ENCODE measurements around the gene LHFPL6.
A peak's percentile ranks its signal among the peaks of the same experiment; 100 is the strongest.

LHFPL6 gene

GRCh38 chr13:39375601-39376000 is 227.4 kb downstream of the LHFPL6 start:
- Histone ChIP-seq H3K4me2 (ENCODE audit: low read length) (no peak overlapping the region), H2AK5ac (ENCODE audit: low read length) (no peak overlapping the region), H3K4me3 (ENCODE audit: low read length) (no peak overlapping the region), H3K4ac (ENCODE audit: low read depth, low read length) (no peak overlapping the region), H3K27ac (ENCODE audit: low read depth, low read length) (no peak overlapping the region), H3K4me1 (ENCODE audit: control insufficient read depth, low read depth, low read length) (peaks cover 4% of the 10 kb centered on the region), H3K9ac (ENCODE audit: low read length) (no peak overlapping the region), H3K23ac (ENCODE audit: low read length) (no peak overlapping the region), H3K27me3 (ENCODE audit: insufficient read depth, low read length, poor library complexity) (no peaks in the 10 kb centered on the region), H3K36me3 (ENCODE audit: control insufficient read depth, insufficient read depth, low read length) (no peaks in the 10 kb centered on the region), H3K18ac (ENCODE audit: low read length) (no peak overlapping the region), H3K79me2 (ENCODE audit: control insufficient read depth, insufficient read depth, low read length) (no peaks in the 10 kb centered on the region), H2BK15ac (replicated peaks; ENCODE audit: low read depth) (no peak overlapping the region), H2BK5ac (ENCODE audit: low read length) (no peak overlapping the region), H2BK120ac (ENCODE audit: low read depth, low read length) (no peak overlapping the region), H3K56ac (ENCODE audit: low read length) (no peak overlapping the region), H4K8ac (ENCODE audit: low read depth, low read length) (no peak overlapping the region), H3K79me1 (ENCODE audit: low read length) (no peaks in the 10 kb centered on the region), H4K5ac (ENCODE audit: low read length) (no peak overlapping the region)
- peak; percentile 43 for DNase-seq
- WGBS (ENCODE audit: extremely low coverage, insufficient coverage, low lambda C conversion rate): no CpG with 5 or more reads among the region's 3 CpGs

- Histone ChIP-seq H3K27ac (ENCODE audit: low read depth, low read length) (no peak overlapping the region), H3K36me3 (ENCODE audit: control insufficient read depth, insufficient read depth, low read length) (no peaks in the 10 kb centered on the region), H3K4me2 (ENCODE audit: low read length) (no peak overlapping the region), H3K4ac (ENCODE audit: low read depth, low read length) (no peak overlapping the region), H3K27me3 (ENCODE audit: insufficient read depth, low read length, poor library complexity) (no peaks in the 10 kb centered on the region), H2AK5ac (ENCODE audit: low read length) (no peak overlapping the region), H3K23ac (ENCODE audit: low read length) (no peak overlapping the region), H3K79me2 (ENCODE audit: control insufficient read depth, insufficient read depth, low read length) (no peaks in the 10 kb centered on the region), H3K56ac (ENCODE audit: low read length) (no peak overlapping the region), H3K9ac (ENCODE audit: low read length) (no peak overlapping the region), H3K4me1 (ENCODE audit: control insufficient read depth, low read depth, low read length) (peaks cover 4% of the 10 kb centered on the region), H2BK120ac (ENCODE audit: low read depth, low read length) (no peak overlapping the region), H2BK15ac (replicated peaks; ENCODE audit: low read depth) (no peak overlapping the region), H3K4me3 (ENCODE audit: low read length) (no peak overlapping the region), H3K79me1 (ENCODE audit: low read length) (no peaks in the 10 kb centered on the region), H2BK5ac (ENCODE audit: low read length) (no peak overlapping the region), H3K18ac (ENCODE audit: low read length) (no peak overlapping the region), H4K5ac (ENCODE audit: low read length) (no peak overlapping the region), H4K8ac (ENCODE audit: low read depth, low read length) (no peak overlapping the region)
- DNase-seq: no peak
- WGBS (ENCODE audit: extremely low coverage, insufficient coverage, low lambda C conversion rate): no CpG with 5 or more reads among the region's 3 CpGs
Observed at GRCh38 chr13:39374741-39375189, 228.2 kb downstream of the LHFPL6 start.

GRCh38 chr13:39373145-39373544 is 229.8 kb downstream of the LHFPL6 start:
- Histone ChIP-seq H3K27me3 (ENCODE audit: insufficient read depth, low read length, poor library complexity) (no peaks in the 10 kb centered on the region), H2BK15ac (replicated peaks; ENCODE audit: low read depth) (no peak overlapping the region), H3K4me1 (ENCODE audit: control insufficient read depth, low read depth, low read length) (peaks cover 2% of the 10 kb centered on the region), H3K4me3 (ENCODE audit: low read length) (no peak overlapping the region), H3K27ac (ENCODE audit: low read depth, low read length) (no peak overlapping the region), H3K4me2 (ENCODE audit: low read length) (no peak overlapping the region), H3K18ac (ENCODE audit: low read length) (no peak overlapping the region), H3K79me1 (ENCODE audit: low read length) (no peaks in the 10 kb centered on the region), H3K23ac (ENCODE audit: low read length) (no peak overlapping the region), H4K5ac (ENCODE audit: low read length) (no peak overlapping the region), H3K56ac (ENCODE audit: low read length) (no peak overlapping the region), H3K9ac (ENCODE audit: low read length) (no peak overlapping the region), H3K4ac (ENCODE audit: low read depth, low read length) (no peak overlapping the region), H4K8ac (ENCODE audit: low read depth, low read length) (no peak overlapping the region), H3K79me2 (ENCODE audit: control insufficient read depth, insufficient read depth, low read length) (no peaks in the 10 kb centered on the region), H2BK120ac (ENCODE audit: low read depth, low read length) (no peak overlapping the region), H3K36me3 (ENCODE audit: control insufficient read depth, insufficient read depth, low read length) (no peaks in the 10 kb centered on the region), H2AK5ac (ENCODE audit: low read length) (no peak overlapping the region), H2BK5ac (ENCODE audit: low read length) (no peak overlapping the region)
- no CpG with 5 or more reads among the region's 3 CpGs for WGBS (ENCODE audit: extremely low coverage, insufficient coverage, low lambda C conversion rate)
- no peak for DNase-seq

GRCh38 chr13:39371706-39372105 is 231.3 kb downstream of the LHFPL6 start:
- Histone ChIP-seq H3K9ac (ENCODE audit: low read length) (no peak overlapping the region), H3K4me3 (ENCODE audit: low read length) (no peak overlapping the region), H3K4me1 (ENCODE audit: control insufficient read depth, low read depth, low read length) (peaks cover 2% of the 10 kb centered on the region), H3K18ac (ENCODE audit: low read length) (no peak overlapping the region), H4K8ac (ENCODE audit: low read depth, low read length) (no peak overlapping the region), H3K4me2 (ENCODE audit: low read length) (no peak overlapping the region), H3K23ac (ENCODE audit: low read length) (no peak overlapping the region), H2AK5ac (ENCODE audit: low read length) (no peak overlapping the region), H3K36me3 (ENCODE audit: control insufficient read depth, insufficient read depth, low read length) (no peaks in the 10 kb centered on the region), H3K56ac (ENCODE audit: low read length) (no peak overlapping the region), H3K4ac (ENCODE audit: low read depth, low read length) (no peak overlapping the region), H2BK5ac (ENCODE audit: low read length) (no peak overlapping the region), H3K27me3 (ENCODE audit: insufficient read depth, low read length, poor library complexity) (no peaks in the 10 kb centered on the region), H3K27ac (ENCODE audit: low read depth, low read length) (no peak overlapping the region), H2BK15ac (replicated peaks; ENCODE audit: low read depth) (no peak overlapping the region), H4K5ac (ENCODE audit: low read length) (no peak overlapping the region), H3K79me1 (ENCODE audit: low read length) (no peaks in the 10 kb centered on the region), H2BK120ac (ENCODE audit: low read depth, low read length) (no peak overlapping the region), H3K79me2 (ENCODE audit: control insufficient read depth, insufficient read depth, low read length) (no peaks in the 10 kb centered on the region)
- no CpG with 5 or more reads among the region's 5 CpGs for WGBS (ENCODE audit: extremely low coverage, insufficient coverage, low lambda C conversion rate)
- DNase-seq: no peak

GRCh38 chr13:39370554-39370953 is 232.4 kb downstream of the LHFPL6 start:
- Histone ChIP-seq H2BK120ac (ENCODE audit: low read depth, low read length) (no peak overlapping the region), H3K27ac (ENCODE audit: low read depth, low read length) (no peak overlapping the region), H3K79me1 (ENCODE audit: low read length) (no peaks in the 10 kb centered on the region), H3K79me2 (ENCODE audit: control insufficient read depth, insufficient read depth, low read length) (no peaks in the 10 kb centered on the region), H3K18ac (ENCODE audit: low read length) (no peak overlapping the region), H3K36me3 (ENCODE audit: control insufficient read depth, insufficient read depth, low read length) (no peaks in the 10 kb centered on the region), H3K4me1 (ENCODE audit: control insufficient read depth, low read depth, low read length) (peaks cover 2% of the 10 kb centered on the region), H2BK5ac (ENCODE audit: low read length) (no peak overlapping the region), H3K9ac (ENCODE audit: low read length) (no peak overlapping the region), H3K4ac (ENCODE audit: low read depth, low read length) (no peak overlapping the region), H4K8ac (ENCODE audit: low read depth, low read length) (no peak overlapping the region), H4K5ac (ENCODE audit: low read length) (no peak overlapping the region), H3K23ac (ENCODE audit: low read length) (no peak overlapping the region), H3K27me3 (ENCODE audit: insufficient read depth, low read length, poor library complexity) (no peaks in the 10 kb centered on the region), H3K56ac (ENCODE audit: low read length) (no peak overlapping the region), H2AK5ac (ENCODE audit: low read length) (no peak overlapping the region), H2BK15ac (replicated peaks; ENCODE audit: low read depth) (no peak overlapping the region), H3K4me3 (ENCODE audit: low read length) (no peak overlapping the region), H3K4me2 (ENCODE audit: low read length) (no peak overlapping the region)
- WGBS (ENCODE audit: extremely low coverage, insufficient coverage, low lambda C conversion rate): no CpG with 5 or more reads among the region's 4 CpGs
- DNase-seq: no peak

GRCh38 chr13:39370048-39370447 is 232.9 kb downstream of the LHFPL6 start:
- H4K5ac ChIP-seq (ENCODE audit: low read length): no peak overlapping the region
- no peak overlapping the region for H2BK120ac ChIP-seq (ENCODE audit: low read depth, low read length)
- H3K79me2 ChIP-seq (ENCODE audit: control insufficient read depth, insufficient read depth, low read length): no peaks in the 10 kb centered on the region
- H2BK5ac ChIP-seq (ENCODE audit: low read length): no peak overlapping the region
- no peak overlapping the region for H2BK15ac ChIP-seq (replicated peaks; ENCODE audit: low read depth)
- no peaks in the 10 kb centered on the region for H3K79me1 ChIP-seq (ENCODE audit: low read length)
- H4K8ac ChIP-seq (ENCODE audit: low read depth, low read length): no peak overlapping the region
- H3K4me2 ChIP-seq (ENCODE audit: low read length): no peak overlapping the region
- no peak for DNase-seq
- no peak overlapping the region for H3K18ac ChIP-seq (ENCODE audit: low read length)
- no peaks in the 10 kb centered on the region for H3K27me3 ChIP-seq (ENCODE audit: insufficient read depth, low read length, poor library complexity)
- no peak overlapping the region for H2AK5ac ChIP-seq (ENCODE audit: low read length)
- no peak overlapping the region for H3K4me3 ChIP-seq (ENCODE audit: low read length)
- peaks cover 5% of the 10 kb centered on the region for H3K4me1 ChIP-seq (ENCODE audit: control insufficient read depth, low read depth, low read length)
- no peak overlapping the region for H3K4ac ChIP-seq (ENCODE audit: low read depth, low read length)
- WGBS (ENCODE audit: extremely low coverage, insufficient coverage, low lambda C conversion rate): no CpG with 5 or more reads among the region's 3 CpGs
- no peak overlapping the region for H3K56ac ChIP-seq (ENCODE audit: low read length)
- H3K9ac ChIP-seq (ENCODE audit: low read length): no peak overlapping the region
- H3K23ac ChIP-seq (ENCODE audit: low read length): no peak overlapping the region
- H3K36me3 ChIP-seq (ENCODE audit: control insufficient read depth, insufficient read depth, low read length): no peaks in the 10 kb centered on the region
- H3K27ac ChIP-seq (ENCODE audit: low read depth, low read length): no peak overlapping the region
